Stimulated activated CD4-positive, alpha-beta T cell treated with anti-CD3 and anti-CD28 coated beads, TNF-alpha, amount 100 ng/mL, for 24 hours (primary cell): ENCODE results near the gene ART1.
A peak's percentile ranks its signal among the peaks of the same experiment; 100 is the strongest.
"Not testable (repeated sequence)": the region's sequence is repeated elsewhere in the genome, so short reads cannot be mapped to it uniquely, and the experiment has no call there.

Experiments used
- DNase-seq, 3 experiments: peaks; one replicate each; pipeline ENCODE4 v3.0.0-alpha.2; 2020; ENCODE audit warnings: low read depth in 3 of 3

Gene ART1, protein sequence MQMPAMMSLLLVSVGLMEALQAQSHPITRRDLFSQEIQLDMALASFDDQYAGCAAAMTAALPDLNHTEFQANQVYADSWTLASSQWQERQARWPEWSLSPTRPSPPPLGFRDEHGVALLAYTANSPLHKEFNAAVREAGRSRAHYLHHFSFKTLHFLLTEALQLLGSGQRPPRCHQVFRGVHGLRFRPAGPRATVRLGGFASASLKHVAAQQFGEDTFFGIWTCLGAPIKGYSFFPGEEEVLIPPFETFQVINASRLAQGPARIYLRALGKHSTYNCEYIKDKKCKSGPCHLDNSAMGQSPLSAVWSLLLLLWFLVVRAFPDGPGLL

GRCh38 chr11:3644817-3645235 is at the start of gene ART1:
TSS of gene ART1 (plus strand) at chr11:3645128. CDS start at chr11:3659214, 14,086 bp downstream.
- no peak for DNase-seq

GRCh38 chr11:3597743-3598142 is 47.2 kb upstream of the ART1 start:
- DNase-seq = not testable (repeated sequence)

DNA sequence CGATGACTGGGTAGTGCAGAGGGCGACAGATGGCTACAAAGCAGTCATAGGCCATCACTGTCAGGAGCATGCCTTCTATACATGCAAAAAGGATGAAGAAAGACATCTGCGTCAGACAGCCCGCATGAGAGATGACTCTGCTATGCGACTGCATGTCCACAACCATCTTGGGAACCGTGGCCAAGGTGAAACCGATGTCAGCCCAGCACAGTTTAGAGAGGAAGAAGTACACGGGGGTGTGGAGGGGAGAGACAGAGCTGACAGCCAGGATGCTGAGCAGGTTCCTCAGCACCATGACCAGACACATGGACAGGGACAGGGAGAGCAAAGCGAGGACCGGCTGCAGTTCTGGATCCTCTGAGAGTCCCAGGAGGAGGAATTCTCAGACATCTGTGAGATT is 44.7 kb upstream of the ART1 start:
- not testable (repeated sequence) for DNase-seq

DNA sequence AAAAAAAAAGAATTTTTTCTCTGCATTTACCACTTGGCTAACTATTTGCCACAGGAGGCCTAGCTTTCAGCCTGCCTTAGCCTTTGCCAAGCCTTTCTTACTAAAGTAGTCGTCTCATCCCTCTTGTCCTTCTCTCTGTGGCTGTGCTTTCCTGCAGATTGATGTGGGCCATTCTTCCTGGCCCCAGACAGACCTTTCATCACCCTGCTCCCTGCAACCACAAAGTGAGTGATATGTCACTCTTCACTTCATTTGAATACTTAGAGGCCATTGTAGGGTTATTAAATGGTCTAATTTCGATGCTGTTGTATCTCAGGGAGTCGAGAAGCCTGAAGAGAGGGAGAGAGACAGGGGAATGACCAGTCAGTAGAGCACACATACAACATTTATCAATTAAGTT is 40.8 kb upstream of the ART1 start:
- no peak for DNase-seq

DNA sequence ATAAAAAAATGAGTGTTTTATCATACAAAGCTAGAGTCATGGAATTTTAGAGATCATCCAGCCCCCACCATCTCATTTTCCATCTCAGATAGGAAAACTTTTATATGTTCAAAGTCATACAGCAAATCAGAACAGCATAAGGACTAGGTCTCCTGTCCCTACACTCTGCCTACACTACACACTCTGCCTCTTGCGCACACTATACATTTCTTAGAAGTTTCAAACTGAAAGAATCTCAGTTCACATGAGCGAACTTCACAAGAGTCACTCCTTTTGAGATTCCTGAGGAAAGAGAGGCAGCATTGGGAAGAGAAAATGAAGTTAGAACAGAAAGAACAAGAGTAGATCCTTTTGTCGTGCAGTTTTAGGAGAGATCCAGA is 39.7 kb upstream of the ART1 start:
- DNase-seq = no peak

DNA sequence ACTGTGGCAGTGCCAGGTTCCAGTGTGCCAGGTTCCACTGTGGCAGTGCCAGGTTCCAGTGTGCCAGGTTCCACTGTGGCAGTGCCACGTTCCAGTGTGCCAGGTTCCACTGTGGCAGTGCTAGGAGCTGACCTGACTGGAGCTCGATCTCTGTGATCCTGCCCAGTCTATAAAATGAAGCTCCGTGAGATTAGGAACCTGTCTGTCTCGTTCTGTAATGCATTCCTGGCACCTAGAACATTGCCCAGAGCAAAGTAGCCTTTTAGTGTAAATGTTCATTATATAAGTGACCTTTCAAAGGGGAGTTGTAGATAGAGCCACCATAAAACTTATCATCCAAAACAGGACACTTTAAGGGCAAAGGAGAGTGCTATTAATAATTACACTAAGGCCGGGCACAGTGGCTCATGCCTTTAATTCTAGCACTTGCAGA is 39.1 kb upstream of the ART1 start:
- DNase-seq = no peak

DNA sequence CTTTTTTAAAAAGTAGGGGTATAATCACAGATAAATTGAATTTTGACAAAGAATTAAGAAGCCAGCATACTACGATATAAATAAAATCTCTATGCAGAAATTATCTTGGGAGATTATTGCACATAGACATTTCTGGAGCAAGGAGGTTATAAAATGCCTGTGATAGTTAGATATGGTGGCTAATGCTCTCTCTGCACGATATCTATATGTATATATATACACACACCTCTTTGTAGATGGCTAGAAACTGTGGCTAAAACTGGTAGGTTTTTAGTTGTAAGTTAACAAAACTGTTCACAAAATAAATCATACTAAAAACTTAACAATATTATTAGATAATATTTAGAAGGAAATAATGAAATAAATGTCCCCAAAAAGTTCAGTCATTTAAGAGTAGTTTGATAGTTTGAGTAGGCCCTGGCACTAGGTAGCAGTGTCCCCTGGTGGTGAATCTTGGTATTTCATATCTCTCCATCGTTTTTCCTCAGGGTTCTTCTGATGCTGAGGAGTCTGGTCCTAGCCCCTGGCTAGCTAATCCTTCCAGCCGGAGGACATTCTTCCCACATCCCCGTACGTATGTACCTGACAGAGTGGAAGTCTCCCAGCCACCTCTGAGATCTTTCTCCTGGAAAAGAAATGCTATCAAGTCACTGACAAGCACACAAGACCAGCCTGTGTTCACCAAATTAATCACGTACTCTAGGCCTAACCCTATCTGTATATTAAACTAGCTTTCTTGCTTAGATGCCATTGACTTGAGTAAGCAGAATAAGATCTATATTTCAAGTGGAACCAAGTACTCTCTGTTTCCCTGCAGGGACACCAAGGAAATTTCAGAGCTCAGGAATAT is 35.3 kb upstream of the ART1 start:
- peak in 1 of 3 experiments; percentile 24 for DNase-seq

- DNase-seq = no peak
These were observed 34.1 kb upstream of the ART1 start for GRCh38 chr11:3610846-3611245.

- DNase-seq = no peak
These were observed 32.8 kb upstream of the ART1 start for GRCh38 chr11:3611976-3612678.

- no peak for DNase-seq
These were observed 30.8 kb upstream of the ART1 start for GRCh38 chr11:3613998-3614741.

DNA sequence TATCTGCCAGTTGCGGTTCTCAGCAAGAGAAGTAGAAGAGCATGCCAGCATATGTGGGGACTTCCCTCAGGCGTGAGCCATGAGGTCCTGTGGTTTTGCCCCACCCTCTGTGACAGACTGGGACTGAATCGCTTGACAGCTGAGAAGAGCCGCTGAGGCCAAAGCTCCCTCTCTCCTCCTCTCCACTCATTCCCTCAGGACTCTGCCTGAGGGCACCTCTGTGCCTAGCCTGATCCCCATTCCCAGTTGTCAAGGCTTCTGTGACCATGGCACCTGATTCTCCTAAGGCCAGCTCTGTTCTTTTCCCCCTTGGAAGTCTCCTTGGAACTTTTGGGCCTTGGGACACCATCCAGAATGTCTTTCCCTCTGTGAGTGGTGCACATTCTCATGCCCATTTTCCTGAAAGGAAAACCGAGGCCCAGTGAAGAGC is 30.2 kb upstream of the ART1 start:
- DNase-seq = peak; percentile 14 to 60 (median 34)

GRCh38 chr11:3615998-3616397 is 28.9 kb upstream of the ART1 start:
- no peak for DNase-seq

- DNase-seq = no peak
These were observed 28.0 kb upstream of the ART1 start for GRCh38 chr11:3616721-3617460.

GRCh38 chr11:3617990-3618389 is 26.9 kb upstream of the ART1 start:
- no peak for DNase-seq

- no peak for DNase-seq
These were observed 22.4 kb upstream of the ART1 start for GRCh38 chr11:3622521-3622920.

DNA sequence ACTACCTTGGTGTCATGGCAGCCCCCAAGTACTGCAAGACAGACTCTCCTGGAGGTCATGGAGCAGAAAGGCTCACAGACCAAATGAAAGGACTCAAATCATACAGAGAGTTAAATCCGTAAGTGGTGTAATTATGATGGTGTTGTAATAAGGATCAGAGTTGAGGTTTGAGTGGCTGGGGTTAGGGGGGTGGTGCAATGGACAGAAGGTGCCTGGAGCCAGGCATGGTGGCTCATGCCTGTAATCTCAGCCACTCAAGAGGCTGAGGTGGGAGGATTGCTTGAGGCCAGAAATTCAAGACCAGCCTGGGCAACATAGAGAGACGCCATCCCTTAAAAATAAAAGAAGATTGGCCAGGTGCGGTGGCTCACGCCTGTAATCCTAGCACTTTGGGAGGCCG is 21.8 kb upstream of the ART1 start:
- DNase-seq = no peak

- DNase-seq = no peak
These were observed 21.0 kb upstream of the ART1 start for GRCh38 chr11:3623767-3624458.

DNA sequence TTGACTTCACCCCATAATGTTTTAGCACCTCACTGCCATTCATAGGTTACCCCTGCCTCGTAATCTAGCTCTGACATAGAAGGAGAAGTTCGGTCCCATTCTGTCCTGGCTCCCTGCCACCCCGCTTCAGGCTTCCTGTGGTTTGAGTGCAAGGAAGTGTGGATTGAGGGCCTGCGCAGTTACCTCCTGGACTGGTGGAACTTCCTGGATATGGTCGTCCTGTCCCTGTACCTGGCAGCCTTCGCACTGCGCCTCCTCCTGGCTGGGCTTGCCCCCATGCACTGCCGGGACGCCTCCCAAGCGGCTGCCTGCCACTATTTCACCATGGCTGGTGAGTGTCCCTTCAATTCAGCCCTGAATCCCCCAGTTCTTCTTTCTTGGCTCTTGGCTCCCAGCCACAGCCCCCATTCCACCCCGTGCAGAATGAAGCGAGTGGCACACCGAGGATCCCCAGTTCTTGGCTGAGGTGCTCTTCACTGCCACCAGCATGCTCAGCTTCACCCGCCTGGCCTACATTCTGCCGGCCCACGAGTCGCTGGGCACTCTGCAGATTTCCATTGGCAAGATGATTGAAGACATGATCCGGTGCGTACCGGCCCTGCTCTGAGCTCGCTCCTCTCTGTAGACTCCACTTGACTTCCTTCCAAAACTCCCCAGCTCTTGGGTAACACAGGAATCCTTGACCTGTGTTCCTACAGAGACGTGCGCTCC is 18.5 kb upstream of the ART1 start:
- peak in 1 of 3 experiments; percentile 7 for DNase-seq

GRCh38 chr11:3627291-3627690 is 17.6 kb upstream of the ART1 start:
- DNase-seq = no peak

GRCh38 chr11:3631331-3631730 is 13.6 kb upstream of the ART1 start:
- no peak for DNase-seq
